SHP77 (cell line): ENCODE results near the gene XIST.
"Not testable (repeated sequence)": the region's sequence is repeated elsewhere in the genome, so short reads cannot be mapped to it uniquely, and the experiment has no call there.

ENCODE experiments used
- DNase-seq, 2 experiments: peaks; one replicate each; lab custom pipeline; 2025; lab: John Stamatoyannopoulos, UW

XIST gene

GRCh38 chrX:73799888-73800287 lies 52.6 kb downstream of the XIST start:
- DNase-seq: no peak

GRCh38 chrX:73792511-73792910 lies 60.0 kb downstream of the XIST start:
- not testable (repeated sequence) for DNase-seq

DNA sequence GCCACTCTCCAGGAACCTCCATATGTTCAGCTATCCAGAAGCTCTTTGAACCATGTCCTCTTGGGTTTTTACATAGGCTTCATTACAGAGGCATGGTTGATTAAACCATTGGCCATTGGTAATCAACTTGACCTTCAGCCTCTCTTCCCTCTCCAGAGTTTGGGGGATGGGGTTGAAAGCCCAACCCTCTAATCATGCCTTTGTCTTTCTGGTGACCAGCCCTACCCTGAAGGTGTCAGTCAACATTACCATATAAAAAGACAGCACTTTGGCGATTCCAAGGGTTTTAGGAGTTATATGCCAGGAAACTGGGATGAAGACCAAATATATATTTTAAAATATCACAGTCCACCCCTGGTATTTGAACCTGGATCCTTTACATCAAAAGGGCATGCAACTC lies 67.0 kb downstream of the XIST start:
- no peak for DNase-seq
